Occipital lobe (tissue), 2 donors: ENCODE measurements around the gene SLIT1. TPM values are rescaled to one million over a fixed set of nuclear protein-coding genes. Genes with fewer than 3 reads are reported as not detected.

ENCODE experiments used
- DNase-seq: peaks from one replicate; lab custom pipeline; 2025; lab: John Stamatoyannopoulos, UW
- total RNA-seq: library from RNA; depleted of rRNA; stranded (reverse); fragments of >200 nt; gene quantifications from one replicate; pipeline ENCODE4 v1.2.3, GENCODE V29; 2014

SLIT1 gene
- total RNA-seq, 1 donor from 2014 or later, result 42.7 TPM

DNA sequence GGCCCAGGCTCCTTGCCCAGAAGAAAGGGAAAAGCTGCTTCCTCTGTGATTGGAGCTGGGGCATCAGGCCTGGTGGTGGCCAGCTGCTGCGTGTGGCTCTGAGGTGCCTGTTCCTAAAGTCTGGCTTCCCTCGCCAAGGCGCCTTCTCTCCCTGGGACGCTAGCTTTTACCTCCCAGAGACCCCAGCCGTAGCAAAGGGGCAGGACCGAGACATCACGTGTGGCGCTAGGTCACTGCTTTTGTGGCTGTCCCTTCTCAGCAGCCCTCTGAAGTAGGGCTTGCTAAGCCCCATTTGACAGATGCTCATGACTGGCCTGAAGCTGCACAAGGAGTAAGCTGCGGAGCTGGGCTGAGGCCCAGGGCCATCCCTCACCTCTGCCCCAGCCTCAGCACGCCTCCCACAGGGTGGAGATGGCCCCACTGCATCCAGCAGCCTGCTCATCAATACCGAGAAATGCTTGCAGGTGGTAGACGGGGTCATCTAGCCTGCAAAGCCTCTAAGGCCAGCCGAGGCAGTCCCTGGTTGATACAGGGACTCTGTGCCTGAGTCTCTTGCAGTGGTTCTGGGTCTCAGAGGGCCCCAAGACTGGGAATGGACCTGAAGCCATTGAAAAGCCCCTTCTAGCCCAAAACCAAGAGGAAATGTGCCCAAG, 182.5 kb downstream of the SLIT1 start:
- DNase-seq, result no peak

- no peak for DNase-seq
These were observed 183.1 kb downstream of the SLIT1 start for GRCh38 chr10:97002670-97003069.

- DNase-seq, result no peak
These were observed 184.4 kb downstream of the SLIT1 start for GRCh38 chr10:97001183-97001991.

GRCh38 chr10:97000487-97001182, 185.1 kb downstream of the SLIT1 start:
- DNase-seq, result no peak

GRCh38 chr10:96999987-97000386, 185.8 kb downstream of the SLIT1 start:
- no peak for DNase-seq

- DNase-seq, result no peak
These were observed 186.4 kb downstream of the SLIT1 start for GRCh38 chr10:96999337-96999736.

- DNase-seq, result no peak
These were observed 187.3 kb downstream of the SLIT1 start for GRCh38 chr10:96998329-96998888.

- DNase-seq, result no peak
These were observed 189.3 kb downstream of the SLIT1 start for GRCh38 chr10:96996275-96996965.

- no peak for DNase-seq
These were observed 189.9 kb downstream of the SLIT1 start for GRCh38 chr10:96995851-96996250.

DNA sequence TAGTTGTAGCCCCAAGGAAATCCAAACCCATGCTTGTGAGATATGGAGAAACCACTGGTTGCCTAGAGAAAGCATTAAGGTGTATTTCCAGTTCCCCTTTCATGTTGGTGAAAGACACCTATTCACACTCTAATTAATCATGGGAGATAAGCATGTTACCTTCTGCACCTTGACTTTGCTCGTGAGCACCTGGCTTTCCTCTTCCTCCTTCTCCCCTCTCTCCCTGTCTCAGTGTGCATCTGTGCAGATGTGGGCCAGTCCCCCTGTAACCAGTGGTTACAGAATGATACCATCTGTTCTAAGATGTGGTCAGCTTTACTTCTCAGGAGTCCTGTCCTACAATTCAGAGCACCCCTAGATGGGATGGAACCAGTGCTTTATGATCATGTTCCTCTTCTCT, 193.0 kb downstream of the SLIT1 start:
- DNase-seq, result no peak

- DNase-seq, result no peak
These were observed 194.4 kb downstream of the SLIT1 start for GRCh38 chr10:96991313-96991841.

GRCh38 chr10:96988426-96988825, 197.3 kb downstream of the SLIT1 start:
- no peak for DNase-seq

DNA sequence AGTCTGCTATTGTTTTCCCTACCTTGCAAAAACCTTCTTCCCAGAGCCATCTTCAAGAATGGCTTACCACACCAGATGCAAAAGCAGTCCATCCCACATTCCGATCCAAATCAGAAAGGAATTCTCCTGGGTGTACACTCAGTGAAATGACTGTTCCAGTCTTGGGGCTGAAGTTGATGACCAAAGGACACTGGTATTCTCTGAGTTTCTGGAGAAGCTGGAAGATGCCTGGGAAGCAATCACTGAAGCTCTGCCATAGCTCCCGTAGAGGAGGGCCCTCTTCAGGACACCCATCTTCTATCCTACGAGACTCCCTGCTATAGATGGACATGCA, 197.9 kb downstream of the SLIT1 start:
- no peak for DNase-seq

- no peak for DNase-seq
These were observed 198.5 kb downstream of the SLIT1 start for GRCh38 chr10:96987141-96987841.

- DNase-seq, result no peak
These were observed 199.4 kb downstream of the SLIT1 start for GRCh38 chr10:96986200-96986856.

DNA sequence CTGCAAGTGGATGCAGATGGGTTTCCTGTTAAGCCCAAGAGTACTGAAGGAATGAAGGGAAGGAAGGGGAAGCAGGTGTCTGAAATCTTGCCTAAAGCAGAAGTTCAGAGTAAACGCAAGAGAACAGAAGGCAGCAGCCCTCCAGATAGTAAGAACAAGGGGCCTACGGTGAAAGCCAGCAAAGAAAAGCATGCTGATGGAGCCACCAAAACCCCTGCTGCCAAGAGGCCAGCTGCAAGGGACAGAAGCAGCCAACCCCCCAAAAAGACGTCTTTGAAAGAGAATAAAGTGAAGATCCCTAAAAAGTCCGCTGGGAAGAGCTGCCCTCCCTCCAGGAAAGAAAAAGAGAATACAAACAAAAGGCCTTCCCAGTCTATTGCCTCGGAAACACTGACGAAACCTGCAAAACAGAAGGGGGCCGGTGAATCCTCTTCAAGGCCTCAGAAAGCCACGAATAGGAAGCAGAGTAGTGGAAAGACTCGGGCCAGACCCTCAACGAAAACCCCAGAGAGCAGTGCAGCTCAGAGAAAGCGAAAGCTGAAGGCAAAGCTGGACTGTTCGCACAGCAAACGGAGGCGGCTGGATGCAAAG, 201.1 kb downstream of the SLIT1 start:
- DNase-seq, result no peak

DNA sequence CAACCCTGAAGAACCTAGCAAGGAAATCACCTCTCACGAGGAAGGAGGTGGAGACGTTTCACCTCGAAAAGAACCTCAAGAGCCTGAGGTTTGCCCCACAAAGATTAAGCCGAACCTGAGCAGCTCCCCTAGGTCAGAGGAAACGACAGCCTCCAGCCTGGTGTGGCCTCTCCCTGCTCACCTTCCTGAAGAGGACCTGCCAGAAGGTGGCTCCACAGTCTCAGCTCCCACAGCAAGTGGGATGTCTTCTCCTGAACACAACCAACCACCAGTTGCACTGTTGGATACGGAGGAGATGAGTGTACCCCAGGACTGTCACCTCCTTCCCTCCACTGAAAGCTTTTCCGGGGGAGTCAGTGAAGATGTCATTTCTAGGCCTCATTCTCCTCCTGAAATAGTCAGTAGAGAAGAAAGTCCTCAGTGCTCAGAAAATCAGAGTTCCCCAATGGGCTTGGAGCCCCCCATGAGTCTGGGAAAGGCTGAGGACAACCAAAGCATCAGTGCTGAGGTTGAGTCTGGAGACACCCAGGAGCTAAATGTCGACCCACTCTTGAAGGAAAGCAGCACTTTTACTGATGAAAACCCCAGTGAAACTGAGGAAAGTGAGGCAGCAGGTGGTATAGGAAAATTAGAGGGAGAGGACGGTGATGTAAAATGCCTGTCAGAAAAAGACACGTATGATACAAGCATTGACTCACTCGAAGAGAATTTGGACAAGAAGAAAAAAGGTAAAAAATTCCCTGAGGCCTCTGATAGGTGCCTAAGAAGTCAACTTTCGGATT, 203.4 kb downstream of the SLIT1 start:
- no peak for DNase-seq

DNA sequence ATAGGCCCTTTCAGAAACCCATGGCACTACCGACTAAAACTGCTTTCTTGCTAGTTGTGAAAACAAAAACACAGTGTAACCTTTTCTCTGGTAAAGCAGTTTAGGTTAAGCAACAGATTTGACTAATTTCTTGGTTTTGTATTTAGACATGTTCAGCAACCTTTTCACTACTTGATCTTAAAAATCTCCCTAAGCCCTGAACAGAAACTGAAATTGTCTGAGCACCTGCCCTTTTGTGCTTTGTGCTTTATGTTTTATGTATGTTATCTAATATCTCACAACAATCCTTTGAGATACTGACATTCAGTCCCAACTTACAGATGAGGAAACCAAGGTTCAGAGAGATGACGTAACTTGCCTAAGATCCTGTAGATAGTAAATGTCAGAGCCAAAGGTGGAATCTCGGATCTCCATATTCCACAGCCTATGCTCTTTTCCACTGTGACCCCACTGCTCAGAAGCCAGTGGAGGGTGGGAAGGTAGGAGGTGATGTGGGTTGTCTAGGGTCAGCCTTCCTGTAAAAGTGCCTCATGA, 207.1 kb downstream of the SLIT1 start:
- DNase-seq, result no peak

GRCh38 chr10:96975136-96975535, 210.6 kb downstream of the SLIT1 start:
- DNase-seq, result no peak
